Heart left ventricle (tissue), 13 donors: ENCODE measurements around the gene TMC4.

Experiments
- POLR2A ChIP-seq, 2 donors: fragments of 450-650 bp; IDR thresholded peaks; one replicate each; pipeline ENCODE4 v1.6.1; 2017; ENCODE audit warnings: antibody characterized with exemption in 2 of 2, mild to moderate bottlenecking in 2 of 2, moderate library complexity in 2 of 2
- TF ChIP-seq, protein P1 (sequence below), 12 donors: fragments of 200-600 bp; sonication (generic) in 4 of 12; IDR thresholded peaks; one replicate each; pipeline versions ENCODE4 v1.5.0 to v1.8.0; 2018 to 2022; ENCODE audit warnings: antibody characterized with exemption in 12 of 12, mild to moderate bottlenecking in 5 of 12
- donor health status: ischemic (EF 13 %, LVEDD 7.1; RV severe dilation, severe dysfunction).
- donor health status: DM: no; HTN: yes; CAD: no.
- donor health status: DM: no; HTN: no; CAD: no.
- donor health status: ischemic (EF 25% LVEDD 6.9; RV normal size, moderate dysfunction).
- donor health status: ischemic (EF 25% LVEDD 5.7; RV mildly dilated, moderate dysfunction).
- donor health status: ischemic (EF 35%, LVEDD 5.7; RV mildly dilated, moderate dysfunction).
- donor health status: nonischemic (EF 11% LVEDD 7.7; RV severe dilation, severe dysfunction).
- donor health status: DM: yes; HTN: yes; CAD: no.
- donor health status: PGD.
- donor health status: ischemic (EF 29% LVEDD 5.4; RV normal size, mild dysfunction).
- donor health status: nonischemic (EF 23%, LVEDD 6.1; RV moderate dilation, normal function).

DNA sequence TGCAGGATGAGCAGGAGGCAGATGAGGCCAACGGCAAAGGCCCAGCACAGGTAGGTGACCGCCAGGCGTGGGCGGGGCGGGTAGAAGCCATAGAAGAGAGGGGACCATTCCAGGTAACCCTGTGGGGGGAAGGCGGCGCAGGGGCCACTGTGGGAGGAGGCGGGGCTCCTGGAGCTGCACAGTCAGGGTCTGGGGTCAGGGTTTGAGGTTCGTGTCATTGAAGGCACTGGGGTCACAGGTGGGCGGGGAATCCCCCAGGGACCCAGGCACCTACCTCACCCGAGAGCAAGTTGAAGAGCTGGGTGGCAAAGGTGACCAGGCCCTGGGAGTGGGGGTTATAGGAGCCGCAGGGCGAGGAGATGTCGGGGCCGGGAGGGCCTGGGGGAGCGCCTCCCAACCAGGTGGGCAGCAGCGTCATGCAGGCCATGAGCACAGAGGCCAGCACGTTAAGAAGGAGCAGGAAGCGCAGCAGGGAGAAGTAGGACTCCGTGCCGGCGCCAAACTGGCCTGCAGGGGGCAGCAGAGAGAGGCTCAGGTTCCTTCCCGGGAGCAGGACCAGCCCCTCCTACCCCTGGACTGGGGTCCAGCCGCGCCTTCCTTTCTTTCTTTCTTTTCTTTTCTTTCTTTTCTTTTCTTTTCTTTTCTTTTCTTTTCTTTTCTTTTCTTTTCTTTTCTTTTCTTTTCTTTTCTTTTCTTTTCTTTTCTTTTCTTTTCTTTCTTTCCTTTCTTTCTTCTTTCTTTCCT, 4.6 kb downstream of the TMC4 start:
- no peak for TF ChIP-seq POLR2A (IDR thresholded peaks at IDR 0.05)
- TF ChIP-seq, protein P1, sequence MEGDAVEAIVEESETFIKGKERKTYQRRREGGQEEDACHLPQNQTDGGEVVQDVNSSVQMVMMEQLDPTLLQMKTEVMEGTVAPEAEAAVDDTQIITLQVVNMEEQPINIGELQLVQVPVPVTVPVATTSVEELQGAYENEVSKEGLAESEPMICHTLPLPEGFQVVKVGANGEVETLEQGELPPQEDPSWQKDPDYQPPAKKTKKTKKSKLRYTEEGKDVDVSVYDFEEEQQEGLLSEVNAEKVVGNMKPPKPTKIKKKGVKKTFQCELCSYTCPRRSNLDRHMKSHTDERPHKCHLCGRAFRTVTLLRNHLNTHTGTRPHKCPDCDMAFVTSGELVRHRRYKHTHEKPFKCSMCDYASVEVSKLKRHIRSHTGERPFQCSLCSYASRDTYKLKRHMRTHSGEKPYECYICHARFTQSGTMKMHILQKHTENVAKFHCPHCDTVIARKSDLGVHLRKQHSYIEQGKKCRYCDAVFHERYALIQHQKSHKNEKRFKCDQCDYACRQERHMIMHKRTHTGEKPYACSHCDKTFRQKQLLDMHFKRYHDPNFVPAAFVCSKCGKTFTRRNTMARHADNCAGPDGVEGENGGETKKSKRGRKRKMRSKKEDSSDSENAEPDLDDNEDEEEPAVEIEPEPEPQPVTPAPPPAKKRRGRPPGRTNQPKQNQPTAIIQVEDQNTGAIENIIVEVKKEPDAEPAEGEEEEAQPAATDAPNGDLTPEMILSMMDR (IDR thresholded peaks at IDR 0.05): peak; percentile 79 to 95 (median 88)
